ENCODE results near the gene COQ9. TPM values are rescaled to one million over a fixed set of nuclear protein-coding genes. Genes with fewer than 3 reads are reported as not detected.
"Not testable (repeated sequence)": the region's sequence is repeated elsewhere in the genome, so short reads cannot be mapped to it uniquely, and the experiment has no call there.

The COQ9 gene
- total RNA-seq, 1 donor from 2014 or later, result 37.6 TPM

DNA sequence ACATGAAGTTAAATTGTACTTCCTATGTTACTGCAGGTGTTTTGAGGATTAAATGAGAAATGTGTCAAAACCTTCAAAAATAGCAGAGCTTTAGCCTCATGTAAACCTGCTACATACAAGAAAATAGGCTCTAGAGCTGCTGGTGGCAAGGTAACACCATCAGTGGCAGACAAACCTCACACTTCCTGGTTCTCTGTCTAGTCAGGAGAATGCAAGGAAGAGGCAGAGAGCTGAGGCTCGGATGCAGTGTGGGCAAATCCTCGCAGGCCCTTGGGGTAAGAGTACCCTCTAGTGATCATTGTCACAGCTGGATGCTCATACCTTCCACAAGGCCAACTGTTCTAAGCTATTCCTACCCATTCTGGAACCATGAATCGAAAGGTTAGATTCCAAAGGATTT, 14.3 kb upstream of the COQ9 start:
- no peak for TF ChIP-seq POLR2AphosphoS5 (IDR thresholded peaks at IDR 0.05; ENCODE audit: insufficient read depth in 1 of 2, low read depth in 1 of 2)
- TF ChIP-seq POLR2A (IDR thresholded peaks at IDR 0.05), result no peak
- TF ChIP-seq, protein P1, sequence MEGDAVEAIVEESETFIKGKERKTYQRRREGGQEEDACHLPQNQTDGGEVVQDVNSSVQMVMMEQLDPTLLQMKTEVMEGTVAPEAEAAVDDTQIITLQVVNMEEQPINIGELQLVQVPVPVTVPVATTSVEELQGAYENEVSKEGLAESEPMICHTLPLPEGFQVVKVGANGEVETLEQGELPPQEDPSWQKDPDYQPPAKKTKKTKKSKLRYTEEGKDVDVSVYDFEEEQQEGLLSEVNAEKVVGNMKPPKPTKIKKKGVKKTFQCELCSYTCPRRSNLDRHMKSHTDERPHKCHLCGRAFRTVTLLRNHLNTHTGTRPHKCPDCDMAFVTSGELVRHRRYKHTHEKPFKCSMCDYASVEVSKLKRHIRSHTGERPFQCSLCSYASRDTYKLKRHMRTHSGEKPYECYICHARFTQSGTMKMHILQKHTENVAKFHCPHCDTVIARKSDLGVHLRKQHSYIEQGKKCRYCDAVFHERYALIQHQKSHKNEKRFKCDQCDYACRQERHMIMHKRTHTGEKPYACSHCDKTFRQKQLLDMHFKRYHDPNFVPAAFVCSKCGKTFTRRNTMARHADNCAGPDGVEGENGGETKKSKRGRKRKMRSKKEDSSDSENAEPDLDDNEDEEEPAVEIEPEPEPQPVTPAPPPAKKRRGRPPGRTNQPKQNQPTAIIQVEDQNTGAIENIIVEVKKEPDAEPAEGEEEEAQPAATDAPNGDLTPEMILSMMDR (IDR thresholded peaks at IDR 0.05), result no peak
- H3K4me3 ChIP-seq, result no peak overlapping the region
- no peaks in the 10 kb centered on the region for H3K4me1 ChIP-seq
- H3K9me3 ChIP-seq, result no peaks in the 10 kb centered on the region
- DNase-seq (ENCODE audit: extremely low spot score in 2 of 2), result no peak
- no peaks in the 10 kb centered on the region for H3K27me3 ChIP-seq
- peaks cover 0 to 81% of the 10 kb centered on the region in 2 donors for H3K36me3 ChIP-seq
- intact Hi-C loops (cut with DNase I), result no loop called here
- no peak overlapping the region for H3K27ac ChIP-seq

DNA sequence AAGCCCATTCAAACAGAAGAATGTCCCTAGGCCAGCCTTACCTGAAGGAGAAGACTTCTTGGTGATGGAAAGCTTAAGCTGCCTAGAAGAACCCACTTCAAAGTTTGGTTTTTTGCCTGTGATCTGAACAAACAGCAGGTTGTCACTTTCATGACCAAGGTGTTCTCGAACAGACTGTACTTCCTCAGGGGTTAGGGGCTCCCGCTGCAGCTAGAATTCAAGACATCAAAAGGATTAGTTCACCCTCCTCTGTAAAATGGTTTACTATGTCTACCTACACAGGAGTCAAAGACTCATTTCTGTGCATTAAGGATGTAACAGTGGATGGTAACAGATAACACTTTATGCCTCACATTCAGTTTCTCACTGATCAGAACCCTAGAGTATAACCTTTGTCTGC, 13.3 kb upstream of the COQ9 start:
- H3K4me1 ChIP-seq, result no peaks in the 10 kb centered on the region
- H3K27ac ChIP-seq, result no peak overlapping the region
- H3K4me3 ChIP-seq, result no peak overlapping the region
- H3K36me3 ChIP-seq, result peaks cover 0 to 80% of the 10 kb centered on the region in 2 donors
- DNase-seq (ENCODE audit: extremely low spot score in 2 of 2), result no peak
- TF ChIP-seq, protein P1 (IDR thresholded peaks at IDR 0.05), result no peak
- TF ChIP-seq POLR2A (IDR thresholded peaks at IDR 0.05) (no peak), POLR2AphosphoS5 (IDR thresholded peaks at IDR 0.05; ENCODE audit: insufficient read depth in 1 of 2, low read depth in 1 of 2) (no peak)
- no peaks in the 10 kb centered on the region for H3K27me3 ChIP-seq
- no peaks in the 10 kb centered on the region for H3K9me3 ChIP-seq
- intact Hi-C loops (cut with DNase I), result no loop called here

- Histone ChIP-seq H3K36me3 (peaks cover 0 to 81% of the 10 kb centered on the region in 2 donors), H3K27me3 (no peaks in the 10 kb centered on the region), H3K4me1 (no peaks in the 10 kb centered on the region), H3K9me3 (no peaks in the 10 kb centered on the region), H3K27ac (no peak overlapping the region), H3K4me3 (no peak overlapping the region)
- no peak for DNase-seq (ENCODE audit: extremely low spot score in 2 of 2)
- intact Hi-C loops (cut with DNase I), result no loop called here
- TF ChIP-seq POLR2AphosphoS5 (IDR thresholded peaks at IDR 0.05; ENCODE audit: insufficient read depth in 1 of 2, low read depth in 1 of 2) (no peak), POLR2A (IDR thresholded peaks at IDR 0.05) (no peak)
- TF ChIP-seq, protein P1 (IDR thresholded peaks at IDR 0.05), result no peak
These were observed 11.4 kb upstream of the COQ9 start for GRCh38 chr16:57435838-57436237.

DNA sequence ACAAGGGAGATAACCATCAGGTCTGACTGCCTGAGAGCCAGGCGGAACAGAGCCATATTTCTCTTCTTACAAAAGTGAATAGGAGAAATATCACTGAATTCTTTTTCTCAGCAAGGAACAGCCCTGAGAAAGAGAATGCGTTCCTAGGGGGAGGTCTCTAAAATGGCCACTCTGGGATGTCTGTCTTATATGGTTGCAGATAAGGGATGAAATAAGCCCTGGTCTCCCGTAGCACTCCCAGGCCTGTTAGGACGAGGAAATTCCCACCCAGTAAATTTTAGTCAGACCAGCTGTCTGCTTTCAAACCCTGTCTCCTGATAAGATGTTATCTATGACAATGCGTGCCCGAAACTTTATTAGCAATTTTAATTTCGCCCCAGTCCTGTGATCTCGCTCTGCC, 7.3 kb upstream of the COQ9 start:
- H3K4me3 ChIP-seq; H3K27me3 ChIP-seq; intact Hi-C loops (cut with DNase I); H3K4me1 ChIP-seq; H3K27ac ChIP-seq; DNase-seq (ENCODE audit: extremely low spot score in 2 of 2); H3K9me3 ChIP-seq: not testable (repeated sequence)
- H3K36me3 ChIP-seq, result peaks cover 0 to 42% of the 10 kb centered on the region in 2 donors

- intact Hi-C loops (cut with DNase I); H3K9me3 ChIP-seq; H3K4me1 ChIP-seq; H3K4me3 ChIP-seq; H3K27me3 ChIP-seq; H3K27ac ChIP-seq; DNase-seq (ENCODE audit: extremely low spot score in 2 of 2): not testable (repeated sequence)
- peaks cover 0 to 36% of the 10 kb centered on the region in 2 donors for H3K36me3 ChIP-seq
These were observed 6.7 kb upstream of the COQ9 start for GRCh38 chr16:57440551-57440950.

GRCh38 chr16:57444711-57445110, 2.6 kb upstream of the COQ9 start:
- no peak overlapping the region for H3K4me3 ChIP-seq
- DNase-seq (ENCODE audit: extremely low spot score in 2 of 2), result no peak
- no peak for TF ChIP-seq POLR2AphosphoS5 (IDR thresholded peaks at IDR 0.05; ENCODE audit: insufficient read depth in 1 of 2, low read depth in 1 of 2)
- no peaks in the 10 kb centered on the region for H3K9me3 ChIP-seq
- peaks cover 0 to 13% of the 10 kb centered on the region in 2 donors for H3K36me3 ChIP-seq
- intact Hi-C loops (cut with DNase I), result no loop called here
- no peaks in the 10 kb centered on the region for H3K27me3 ChIP-seq
- no peak overlapping the region for H3K27ac ChIP-seq
- H3K4me1 ChIP-seq, result peaks cover 35% of the 10 kb centered on the region

- no peak overlapping the region for H3K4me3 ChIP-seq
- no peaks in the 10 kb centered on the region for H3K27me3 ChIP-seq
- TF ChIP-seq, protein P1 (IDR thresholded peaks at IDR 0.05), result no peak
- no peak for TF ChIP-seq POLR2A (IDR thresholded peaks at IDR 0.05)
- TF ChIP-seq POLR2AphosphoS5 (IDR thresholded peaks at IDR 0.05; ENCODE audit: insufficient read depth in 1 of 2, low read depth in 1 of 2), result no peak
- H3K27ac ChIP-seq, result no peak overlapping the region
- no peaks in the 10 kb centered on the region for H3K9me3 ChIP-seq
- intact Hi-C loops (cut with DNase I), result no loop called here
- H3K4me1 ChIP-seq, result peaks cover 35% of the 10 kb centered on the region
- H3K36me3 ChIP-seq, result peaks cover 0 to 6% of the 10 kb centered on the region in 2 donors
- no peak for DNase-seq (ENCODE audit: extremely low spot score in 2 of 2)
These were observed 1.8 kb upstream of the COQ9 start for GRCh38 chr16:57445510-57445909.

Measured in vagina (tissue), 2 donors.